Peyer's patch (tissue), 4 donors: Measurements from ENCODE around the gene PPWD1.

ENCODE experiments used
- CTCF ChIP-seq, 6 experiments: fragments of 450-650 bp in 4 of 6; fragments of 200-600 bp in 2 of 6; sonication (generic) in 1 of 6; IDR thresholded peaks; one replicate each; pipeline ENCODE4 v1.5.1; 2017 to 2019; ENCODE audit warnings: antibody characterized with exemption in 6 of 6, mild to moderate bottlenecking in 3 of 6, moderate library complexity in 1 of 6
- POLR2A ChIP-seq, 2 donors: fragments of 450-650 bp; IDR thresholded peaks; one replicate each; pipeline ENCODE4 v1.5.1; 2017; ENCODE audit warnings: antibody characterized with exemption in 2 of 2, mild to moderate bottlenecking in 2 of 2, moderate library complexity in 2 of 2

- no peak for TF ChIP-seq POLR2A (IDR thresholded peaks at IDR 0.05)
- no peak for TF ChIP-seq CTCF (IDR thresholded peaks at IDR 0.05)
These were observed 48.4 kb downstream of the PPWD1 start for GRCh38 chr5:65611524-65611923.
